Measurements from ENCODE around the gene PDE9A. TPM values are rescaled to one million over a fixed set of nuclear protein-coding genes. Genes with fewer than 3 reads are reported as not detected.

The PDE9A gene
- total and polyA plus RNA-seq, 2 experiments from 2014 or later: 26.5 to 31.1 TPM

GRCh38 chr21:42626171-42626570 lies 27.2 kb upstream of the PDE9A start:
- Histone ChIP-seq H3F3A (replicated peaks; ENCODE audit: low read depth) (no peaks in the 10 kb centered on the region), H3K79me2 (replicated peaks; ENCODE audit: insufficient read depth) (no peaks in the 10 kb centered on the region), H4K20me1 (replicated peaks; ENCODE audit: insufficient read depth) (no peaks in the 10 kb centered on the region), H3K4me1 (ENCODE audit: insufficient read depth) (no peaks in the 10 kb centered on the region; the same call in 1 of the 2 replicates), H3K36me3 (ENCODE audit: insufficient read depth) (no peaks in the 10 kb centered on the region), H3K9me2 (ENCODE audit: insufficient read depth) (no peaks in the 10 kb centered on the region), H3K4me3 (no peak overlapping the region), H3K27ac (ENCODE audit: low read depth) (no peak overlapping the region), H2AFZ (no peak overlapping the region), H3K4me2 (no peak overlapping the region), H3K27me3 (ENCODE audit: insufficient read depth) (no peaks in the 10 kb centered on the region)
- H3K27me3 Mint-ChIP-seq (ENCODE audit: insufficient read depth, low read depth, poor library complexity): peaks cover 7% of the 10 kb centered on the region
- TF ChIP-seq STAT1 (IDR thresholded peaks at IDR 0.05; ENCODE audit: unreplicated experiment) (no peak), JUNB (IDR thresholded peaks at IDR 0.05; ENCODE audit: unreplicated experiment) (no peak), POLR2AphosphoS5 (IDR thresholded peaks at IDR 0.05; ENCODE audit: low read depth) (no peak), EZH2phosphoT487 (IDR thresholded peaks at IDR 0.05; ENCODE audit: unreplicated experiment) (no peak), CREB1 (CRISPR knock-in tag; IDR thresholded peaks at IDR 0.05; ENCODE audit: low read depth) (no peak), EZH2 (IDR thresholded peaks at IDR 0.05; ENCODE audit: low read depth, unreplicated experiment) (no peak), ZNF114 (CRISPR knock-in tag; IDR thresholded peaks at IDR 0.05) (no peak), NANOG (IDR thresholded peaks at IDR 0.05; ENCODE audit: borderline replicate concordance) (no peak)
- TF ChIP-seq, protein P1, sequence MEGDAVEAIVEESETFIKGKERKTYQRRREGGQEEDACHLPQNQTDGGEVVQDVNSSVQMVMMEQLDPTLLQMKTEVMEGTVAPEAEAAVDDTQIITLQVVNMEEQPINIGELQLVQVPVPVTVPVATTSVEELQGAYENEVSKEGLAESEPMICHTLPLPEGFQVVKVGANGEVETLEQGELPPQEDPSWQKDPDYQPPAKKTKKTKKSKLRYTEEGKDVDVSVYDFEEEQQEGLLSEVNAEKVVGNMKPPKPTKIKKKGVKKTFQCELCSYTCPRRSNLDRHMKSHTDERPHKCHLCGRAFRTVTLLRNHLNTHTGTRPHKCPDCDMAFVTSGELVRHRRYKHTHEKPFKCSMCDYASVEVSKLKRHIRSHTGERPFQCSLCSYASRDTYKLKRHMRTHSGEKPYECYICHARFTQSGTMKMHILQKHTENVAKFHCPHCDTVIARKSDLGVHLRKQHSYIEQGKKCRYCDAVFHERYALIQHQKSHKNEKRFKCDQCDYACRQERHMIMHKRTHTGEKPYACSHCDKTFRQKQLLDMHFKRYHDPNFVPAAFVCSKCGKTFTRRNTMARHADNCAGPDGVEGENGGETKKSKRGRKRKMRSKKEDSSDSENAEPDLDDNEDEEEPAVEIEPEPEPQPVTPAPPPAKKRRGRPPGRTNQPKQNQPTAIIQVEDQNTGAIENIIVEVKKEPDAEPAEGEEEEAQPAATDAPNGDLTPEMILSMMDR (conservative IDR thresholded peaks at IDR 0.05; ENCODE audit: low read depth in 2 of 2): no peak
- TF ChIP-seq, protein P2, sequence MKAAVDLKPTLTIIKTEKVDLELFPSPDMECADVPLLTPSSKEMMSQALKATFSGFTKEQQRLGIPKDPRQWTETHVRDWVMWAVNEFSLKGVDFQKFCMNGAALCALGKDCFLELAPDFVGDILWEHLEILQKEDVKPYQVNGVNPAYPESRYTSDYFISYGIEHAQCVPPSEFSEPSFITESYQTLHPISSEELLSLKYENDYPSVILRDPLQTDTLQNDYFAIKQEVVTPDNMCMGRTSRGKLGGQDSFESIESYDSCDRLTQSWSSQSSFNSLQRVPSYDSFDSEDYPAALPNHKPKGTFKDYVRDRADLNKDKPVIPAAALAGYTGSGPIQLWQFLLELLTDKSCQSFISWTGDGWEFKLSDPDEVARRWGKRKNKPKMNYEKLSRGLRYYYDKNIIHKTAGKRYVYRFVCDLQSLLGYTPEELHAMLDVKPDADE (IDR thresholded peaks at IDR 0.05): no peak
- H3K27ac Mint-ChIP-seq: no peak overlapping the region
- H3K4me3 Mint-ChIP-seq: no peak overlapping the region
- H3K4me1 Mint-ChIP-seq: peaks cover 7% of the 10 kb centered on the region
- ATAC-seq: no peak
- DNase-seq (ENCODE audit: low spot score): no peak
- no peaks in the 10 kb centered on the region for H3K36me3 Mint-ChIP-seq (ENCODE audit: low read depth)
- no peaks in the 10 kb centered on the region for H3K9me3 Mint-ChIP-seq

DNA sequence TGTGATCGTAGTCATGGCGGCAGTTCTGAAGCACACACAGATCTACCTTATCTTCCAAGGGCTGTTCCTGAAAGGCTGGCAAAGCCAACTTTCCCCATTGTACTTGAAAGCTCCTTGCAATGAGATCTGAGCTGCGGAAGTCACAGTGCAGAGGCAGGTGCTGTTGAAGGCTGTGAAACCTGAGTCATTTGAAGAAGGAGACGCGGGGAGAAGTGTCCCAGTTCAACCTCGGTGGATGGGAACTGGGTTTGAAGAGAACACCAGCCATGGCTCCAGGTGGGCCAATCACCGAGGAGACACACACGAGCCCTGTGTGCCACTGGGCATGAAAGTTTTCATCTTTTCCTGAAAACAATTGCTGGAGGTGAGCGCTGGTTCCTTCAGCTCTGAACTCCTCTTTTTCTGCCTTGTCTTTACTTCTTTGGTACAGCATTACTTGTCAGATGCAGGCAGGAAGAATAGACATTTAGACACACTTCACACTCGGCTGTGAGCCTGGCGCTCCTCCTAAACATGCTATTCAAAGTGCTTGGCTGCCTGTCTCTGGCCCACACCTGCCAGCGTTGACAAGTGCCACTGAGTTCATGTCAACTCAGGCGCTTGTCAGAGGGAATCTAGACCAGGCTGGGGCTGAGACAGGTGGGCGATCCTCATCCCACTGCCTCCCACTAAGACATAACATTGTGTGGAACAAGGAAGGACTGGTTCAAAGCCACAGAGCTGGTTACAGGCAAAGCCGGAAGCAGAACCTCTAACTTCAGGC lies 25.7 kb upstream of the PDE9A start:
- Histone ChIP-seq H3K27ac (ENCODE audit: low read depth) (no peak overlapping the region), H3K27me3 (ENCODE audit: insufficient read depth) (no peaks in the 10 kb centered on the region), H3K36me3 (ENCODE audit: insufficient read depth) (no peaks in the 10 kb centered on the region), H4K20me1 (replicated peaks; ENCODE audit: insufficient read depth) (no peaks in the 10 kb centered on the region), H3K4me2 (no peak overlapping the region), H2AFZ (no peak overlapping the region), H3F3A (replicated peaks; ENCODE audit: low read depth) (no peaks in the 10 kb centered on the region), H3K4me1 (ENCODE audit: insufficient read depth) (no peaks in the 10 kb centered on the region; the same call in 1 of the 2 replicates), H3K4me3 (no peak overlapping the region), H3K9me2 (ENCODE audit: insufficient read depth) (no peaks in the 10 kb centered on the region), H3K79me2 (replicated peaks; ENCODE audit: insufficient read depth) (no peaks in the 10 kb centered on the region)
- ATAC-seq: no peak
- Mint-ChIP-seq H3K4me3 (no peak overlapping the region), H3K9me3 (no peaks in the 10 kb centered on the region), H3K27ac (no peak overlapping the region), H3K27me3 (ENCODE audit: insufficient read depth, low read depth, poor library complexity) (peaks cover 4% of the 10 kb centered on the region), H3K36me3 (ENCODE audit: low read depth) (no peaks in the 10 kb centered on the region), H3K4me1 (peaks cover 4% of the 10 kb centered on the region; the same call in 2 of the 3 replicates)
- no peak for DNase-seq (ENCODE audit: low spot score)
- TF ChIP-seq STAT1 (IDR thresholded peaks at IDR 0.05; ENCODE audit: unreplicated experiment): no peak
- no peak for TF ChIP-seq EZH2phosphoT487 (IDR thresholded peaks at IDR 0.05; ENCODE audit: unreplicated experiment)
- no peak for TF ChIP-seq CREB1 (CRISPR knock-in tag; IDR thresholded peaks at IDR 0.05; ENCODE audit: low read depth)
- TF ChIP-seq, protein P3, sequence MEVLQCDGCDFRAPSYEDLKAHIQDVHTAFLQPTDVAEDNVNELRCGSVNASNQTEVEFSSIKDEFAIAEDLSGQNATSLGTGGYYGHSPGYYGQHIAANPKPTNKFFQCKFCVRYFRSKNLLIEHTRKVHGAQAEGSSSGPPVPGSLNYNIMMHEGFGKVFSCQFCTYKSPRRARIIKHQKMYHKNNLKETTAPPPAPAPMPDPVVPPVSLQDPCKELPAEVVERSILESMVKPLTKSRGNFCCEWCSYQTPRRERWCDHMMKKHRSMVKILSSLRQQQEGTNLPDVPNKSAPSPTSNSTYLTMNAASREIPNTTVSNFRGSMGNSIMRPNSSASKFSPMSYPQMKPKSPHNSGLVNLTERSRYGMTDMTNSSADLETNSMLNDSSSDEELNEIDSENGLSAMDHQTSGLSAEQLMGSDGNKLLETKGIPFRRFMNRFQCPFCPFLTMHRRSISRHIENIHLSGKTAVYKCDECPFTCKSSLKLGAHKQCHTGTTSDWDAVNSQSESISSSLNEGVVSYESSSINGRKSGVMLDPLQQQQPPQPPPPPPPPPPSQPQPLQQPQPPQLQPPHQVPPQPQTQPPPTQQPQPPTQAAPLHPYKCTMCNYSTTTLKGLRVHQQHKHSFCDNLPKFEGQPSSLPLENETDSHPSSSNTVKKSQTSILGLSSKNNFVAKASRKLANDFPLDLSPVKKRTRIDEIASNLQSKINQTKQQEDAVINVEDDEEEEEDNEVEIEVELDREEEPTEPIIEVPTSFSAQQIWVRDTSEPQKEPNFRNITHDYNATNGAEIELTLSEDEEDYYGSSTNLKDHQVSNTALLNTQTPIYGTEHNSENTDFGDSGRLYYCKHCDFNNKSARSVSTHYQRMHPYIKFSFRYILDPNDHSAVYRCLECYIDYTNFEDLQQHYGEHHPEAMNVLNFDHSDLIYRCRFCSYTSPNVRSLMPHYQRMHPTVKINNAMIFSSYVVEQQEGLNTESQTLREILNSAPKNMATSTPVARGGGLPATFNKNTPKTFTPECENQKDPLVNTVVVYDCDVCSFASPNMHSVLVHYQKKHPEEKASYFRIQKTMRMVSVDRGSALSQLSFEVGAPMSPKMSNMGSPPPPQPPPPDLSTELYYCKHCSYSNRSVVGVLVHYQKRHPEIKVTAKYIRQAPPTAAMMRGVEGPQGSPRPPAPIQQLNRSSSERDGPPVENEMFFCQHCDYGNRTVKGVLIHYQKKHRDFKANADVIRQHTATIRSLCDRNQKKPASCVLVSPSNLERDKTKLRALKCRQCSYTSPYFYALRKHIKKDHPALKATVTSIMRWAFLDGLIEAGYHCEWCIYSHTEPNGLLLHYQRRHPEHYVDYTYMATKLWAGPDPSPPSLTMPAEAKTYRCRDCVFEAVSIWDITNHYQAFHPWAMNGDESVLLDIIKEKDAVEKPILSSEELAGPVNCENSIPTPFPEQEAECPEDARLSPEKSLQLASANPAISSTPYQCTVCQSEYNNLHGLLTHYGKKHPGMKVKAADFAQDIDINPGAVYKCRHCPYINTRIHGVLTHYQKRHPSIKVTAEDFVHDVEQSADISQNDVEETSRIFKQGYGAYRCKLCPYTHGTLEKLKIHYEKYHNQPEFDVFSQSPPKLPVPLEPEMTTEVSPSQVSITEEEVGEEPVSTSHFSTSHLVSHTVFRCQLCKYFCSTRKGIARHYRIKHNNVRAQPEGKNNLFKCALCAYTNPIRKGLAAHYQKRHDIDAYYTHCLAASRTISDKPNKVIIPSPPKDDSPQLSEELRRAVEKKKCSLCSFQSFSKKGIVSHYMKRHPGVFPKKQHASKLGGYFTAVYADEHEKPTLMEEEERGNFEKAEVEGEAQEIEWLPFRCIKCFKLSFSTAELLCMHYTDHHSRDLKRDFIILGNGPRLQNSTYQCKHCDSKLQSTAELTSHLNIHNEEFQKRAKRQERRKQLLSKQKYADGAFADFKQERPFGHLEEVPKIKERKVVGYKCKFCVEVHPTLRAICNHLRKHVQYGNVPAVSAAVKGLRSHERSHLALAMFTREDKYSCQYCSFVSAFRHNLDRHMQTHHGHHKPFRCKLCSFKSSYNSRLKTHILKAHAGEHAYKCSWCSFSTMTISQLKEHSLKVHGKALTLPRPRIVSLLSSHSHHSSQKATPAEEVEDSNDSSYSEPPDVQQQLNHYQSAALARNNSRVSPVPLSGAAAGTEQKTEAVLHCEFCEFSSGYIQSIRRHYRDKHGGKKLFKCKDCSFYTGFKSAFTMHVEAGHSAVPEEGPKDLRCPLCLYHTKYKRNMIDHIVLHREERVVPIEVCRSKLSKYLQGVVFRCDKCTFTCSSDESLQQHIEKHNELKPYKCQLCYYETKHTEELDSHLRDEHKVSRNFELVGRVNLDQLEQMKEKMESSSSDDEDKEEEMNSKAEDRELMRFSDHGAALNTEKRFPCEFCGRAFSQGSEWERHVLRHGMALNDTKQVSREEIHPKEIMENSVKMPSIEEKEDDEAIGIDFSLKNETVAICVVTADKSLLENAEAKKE (CRISPR knock-in tag; IDR thresholded peaks at IDR 0.05): no peak
